HEK293 (cell line): ENCODE measurements around the gene SLC34A3.
A peak's percentile ranks its signal among the peaks of the same experiment; 100 is the strongest.

Experiments
- CTCF ChIA-PET: fragments of 350-600 bp; formaldehyde crosslinking; extraction: SDS; loops from one replicate; lab custom pipeline; 2021; ENCODE audit warnings: antibody characterized with exemption; lab: Yijun Ruan, JAX
- POLR2A ChIA-PET: fragments of 300-600 bp; formaldehyde crosslinking; extraction: SDS; loops from one replicate; lab custom pipeline; 2020; ENCODE audit warnings: antibody characterized with exemption, inconsistent platforms; lab: Yijun Ruan, JAX
- H3K27ac ChIP-seq: fragments of 200-500 bp; sonication (Bioruptor generic); 2 replicates; pipeline ENCODE4 v1.5.1; 2014; ENCODE audit warnings: low read depth, low read length, control low read depth, inconsistent platforms; ENCODE audit errors: extremely low read depth
- H3K36me3 ChIP-seq, 2 experiments: fragments of 200-500 bp in 1 of 2; sonication (Bioruptor generic) in 1 of 2; 1 replicate in 1 of 2; 2 replicates in 1 of 2; pipeline ENCODE4 v1.5.1; 2014 to 2017; ENCODE audit warnings: inconsistent platforms in 2 of 2, low read length in 2 of 2; ENCODE audit not compliant: control insufficient read depth in 2 of 2, insufficient read depth in 1 of 2
- H3K4me1 ChIP-seq: fragments of 200-500 bp; sonication (Bioruptor generic); 2 replicates; pipeline ENCODE4 v1.5.1; 2014; ENCODE audit warnings: mild to moderate bottlenecking, low read length, inconsistent platforms; ENCODE audit not compliant: control insufficient read depth, insufficient read depth
- H3K4me3 ChIP-seq: 2 replicates; pipeline ENCODE4 v1.5.1; 2011; ENCODE audit warnings: low read depth, mild to moderate bottlenecking, control low read depth, low read length, moderate library complexity
- H3K9me3 ChIP-seq: fragments of 200-500 bp; sonication (Bioruptor generic); 2 replicates; pipeline ENCODE4 v1.5.1; 2014; ENCODE audit warnings: low read depth, low read length, inconsistent platforms; ENCODE audit not compliant: control insufficient read depth, insufficient read depth
- MEIS1 ChIP-seq: sonication (generic); formaldehyde crosslinking; IDR thresholded peaks from 2 replicates; pipeline ENCODE4 v1.8.1; 2022; ENCODE audit warnings: missing genetic modification reagents, mild to moderate bottlenecking, borderline replicate concordance
- PATZ1 ChIP-seq: fragments of 450-650 bp; formaldehyde crosslinking; IDR thresholded peaks from 2 replicates; pipeline ENCODE4 v1.5.1; 2016; ENCODE audit warnings: missing biosample characterization, missing genetic modification characterization
- TRIM28 ChIP-seq: IDR thresholded peaks from 2 replicates; pipeline ENCODE4 v1.6.1; 2011; ENCODE audit warnings: low read length, control low read depth, borderline replicate concordance
- ZBTB1 ChIP-seq: fragments of 450-650 bp; formaldehyde crosslinking; IDR thresholded peaks from 2 replicates; pipeline ENCODE4 v1.5.1; 2016; ENCODE audit warnings: missing biosample characterization, missing genetic modification characterization
- ZBTB44 ChIP-seq: fragments of 450-650 bp; IDR thresholded peaks from 2 replicates; pipeline ENCODE4 v1.5.1; 2018; ENCODE audit warnings: missing biosample characterization, mild to moderate bottlenecking, missing genetic modification characterization
- ZNF18 ChIP-seq: fragments of 450-650 bp; formaldehyde crosslinking; IDR thresholded peaks from 2 replicates; pipeline ENCODE4 v1.5.1; 2016; ENCODE audit warnings: missing biosample characterization, missing genetic modification characterization
- ZNF184 ChIP-seq: fragments of 450-650 bp; IDR thresholded peaks from 2 replicates; pipeline ENCODE4 v1.5.1; 2018; ENCODE audit warnings: missing biosample characterization, mild to moderate bottlenecking, missing genetic modification characterization
- ZNF202 ChIP-seq: fragments of 450-650 bp; formaldehyde crosslinking; IDR thresholded peaks from 2 replicates; pipeline ENCODE4 v1.5.1; 2016; ENCODE audit warnings: missing biosample characterization, missing genetic modification characterization, borderline replicate concordance
- ZNF221 ChIP-seq: fragments of 450-650 bp; formaldehyde crosslinking; IDR thresholded peaks from 2 replicates; pipeline ENCODE4 v1.5.1; 2017; ENCODE audit warnings: missing biosample characterization, missing genetic modification characterization, borderline replicate concordance
- ZNF341 ChIP-seq: fragments of 450-650 bp; formaldehyde crosslinking; IDR thresholded peaks from 2 replicates; pipeline ENCODE4; 2016; ENCODE audit warnings: low read depth, missing biosample characterization, missing genetic modification characterization
- ZNF560 ChIP-seq: fragments of 450-650 bp; formaldehyde crosslinking; IDR thresholded peaks from 2 replicates; pipeline ENCODE4 v1.5.1; 2017; ENCODE audit warnings: missing biosample characterization, missing genetic modification characterization, borderline replicate concordance
- ZNF580 ChIP-seq: fragments of 450-650 bp; formaldehyde crosslinking; IDR thresholded peaks from 2 replicates; pipeline ENCODE4 v1.5.1; 2016; ENCODE audit warnings: missing biosample characterization, missing genetic modification characterization
- ZNF585B ChIP-seq: fragments of 450-650 bp; formaldehyde crosslinking; IDR thresholded peaks from 2 replicates; pipeline ENCODE4 v1.5.1; 2016; ENCODE audit warnings: missing biosample characterization, missing genetic modification characterization
- ZNF621 ChIP-seq: fragments of 450-650 bp; formaldehyde crosslinking; IDR thresholded peaks from 2 replicates; pipeline ENCODE4 v1.5.1; 2017; ENCODE audit warnings: missing biosample characterization, missing genetic modification characterization
- ZNF623 ChIP-seq: fragments of 450-650 bp; formaldehyde crosslinking; IDR thresholded peaks from 2 replicates; pipeline ENCODE4 v1.5.1; 2016; ENCODE audit warnings: missing biosample characterization, missing genetic modification characterization
- ZNF692 ChIP-seq: fragments of 450-650 bp; formaldehyde crosslinking; IDR thresholded peaks from 2 replicates; pipeline ENCODE4 v1.5.1; 2016; ENCODE audit warnings: missing biosample characterization, missing genetic modification characterization
- ZNF701 ChIP-seq: fragments of 450-650 bp; formaldehyde crosslinking; IDR thresholded peaks from 2 replicates; pipeline ENCODE4 v1.5.1; 2016; ENCODE audit warnings: missing biosample characterization, missing genetic modification characterization
- ZNF768 ChIP-seq: fragments of 450-650 bp; formaldehyde crosslinking; IDR thresholded peaks from 2 replicates; pipeline ENCODE4 v1.5.1; 2018; ENCODE audit warnings: missing biosample characterization, mild to moderate bottlenecking, missing genetic modification characterization
- ZSCAN16 ChIP-seq: fragments of 450-650 bp; formaldehyde crosslinking; IDR thresholded peaks from 2 replicates; pipeline ENCODE4 v1.5.1; 2016; ENCODE audit warnings: missing biosample characterization, missing genetic modification characterization
- ZSCAN18 ChIP-seq: fragments of 450-650 bp; formaldehyde crosslinking; IDR thresholded peaks from 2 replicates; pipeline ENCODE4 v1.5.1; 2016; ENCODE audit warnings: missing biosample characterization, missing genetic modification characterization

Gene SLC34A3

GRCh38 chr9:137277329-137278041 lies 46.8 kb downstream of the SLC34A3 start, which contains the start of gene TOR4A:
TOR4A (plus strand) TSS chr9:137277726; CDS start chr9:137278690, 964 bp downstream.
- ChIA-PET CTCF (interaction anchor here (1.0 to 2.3 kb wide), 3 partner anchors 9 to 50 kb away, joined by 4 to 12 read pairs (median 6); partner anchors contain the start of gene RNF224), POLR2A (interaction anchor here (0.5 to 1.6 kb wide), 7 partner anchors 8 to 478 kb away, joined by 3 to 12 read pairs (median 4); partner anchors contain the start of genes NRARP, SSNA1 and TUBB4B)
- Histone ChIP-seq H3K4me1 (0 out of 2 replicates have a peak, but pooled peaks cover 4% of the 10 kb centered on the region), H3K27ac (no peak within 1 kb of the TSS; the same call in 1 of the 2 replicates), H3K9me3 (no peaks in the 10 kb centered on the region), H3K36me3 (peaks cover 0 to 20% of the 10 kb centered on the region in 2 experiments; a peak in 1 of 3 replicates), H3K4me3 (peak within 1 kb of the TSS; percentile 43)
- TF ChIP-seq ZBTB44 (tag by site-specific recombination) (no peak), PATZ1 (tag by site-specific recombination) (peak; percentile 6; the same call in 1 of the 2 replicates), ZBTB1 (tag by site-specific recombination) (no peak), ZNF701 (no peak), ZNF341 (tag by site-specific recombination) (no peak)

GRCh38 chr9:137278061-137278701 lies 47.5 kb downstream of the SLC34A3 start:
- H3K27ac ChIP-seq, result no peak overlapping the region
- H3K4me1 ChIP-seq, result 0 out of 2 replicates have a peak, but pooled peaks cover 4% of the 10 kb centered on the region
- peak overlapping the region; percentile 43 for H3K4me3 ChIP-seq
- ChIA-PET CTCF (interaction anchor here (1.5 to 2.3 kb wide), 2 partner anchors 9 to 41 kb away, joined by 4 to 12 read pairs; no protein-coding TSS in a partner anchor), POLR2A (interaction anchor here (1.6 kb wide), 1 partner anchor 37 kb away, joined by 12 read pairs; the partner anchor contains the start of gene TUBB4B)
- no peaks in the 10 kb centered on the region for H3K9me3 ChIP-seq
- peaks cover 0 to 14% of the 10 kb centered on the region in 2 experiments; a peak in 1 of 3 replicates for H3K36me3 ChIP-seq
- TF ChIP-seq ZNF768 (tag by site-specific recombination) (no peak), ZNF580 (tag by site-specific recombination) (no peak), ZNF560 (tag by site-specific recombination) (no peak), ZNF202 (tag by site-specific recombination) (no peak), ZNF585B (tag by site-specific recombination) (no peak), ZSCAN18 (tag by site-specific recombination) (no peak), ZNF692 (tag by site-specific recombination) (no peak), ZNF18 (no peak), ZNF623 (tag by site-specific recombination) (no peak), MEIS1 (CRISPR knock-in tag) (no peak), ZSCAN16 (no peak), TRIM28 (no peak), ZBTB1 (tag by site-specific recombination) (no peak), ZNF184 (no peak), PATZ1 (tag by site-specific recombination) (no peak), ZNF621 (tag by site-specific recombination) (no peak), ZNF221 (tag by site-specific recombination) (no peak)
